Activated T-cell treated with anti-CD3 and anti-CD28 coated beads for 24 hours (primary cell): ENCODE results near the gene ADRM1.
A peak's percentile ranks its signal among the peaks of the same experiment; 100 is the strongest.

Experiments used
- DNase-seq: peaks from one replicate; pipeline ENCODE4 v3.0.0-alpha.2; 2020; ENCODE audit warnings: low read depth

ADRM1 gene, protein sequence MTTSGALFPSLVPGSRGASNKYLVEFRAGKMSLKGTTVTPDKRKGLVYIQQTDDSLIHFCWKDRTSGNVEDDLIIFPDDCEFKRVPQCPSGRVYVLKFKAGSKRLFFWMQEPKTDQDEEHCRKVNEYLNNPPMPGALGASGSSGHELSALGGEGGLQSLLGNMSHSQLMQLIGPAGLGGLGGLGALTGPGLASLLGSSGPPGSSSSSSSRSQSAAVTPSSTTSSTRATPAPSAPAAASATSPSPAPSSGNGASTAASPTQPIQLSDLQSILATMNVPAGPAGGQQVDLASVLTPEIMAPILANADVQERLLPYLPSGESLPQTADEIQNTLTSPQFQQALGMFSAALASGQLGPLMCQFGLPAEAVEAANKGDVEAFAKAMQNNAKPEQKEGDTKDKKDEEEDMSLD

DNA sequence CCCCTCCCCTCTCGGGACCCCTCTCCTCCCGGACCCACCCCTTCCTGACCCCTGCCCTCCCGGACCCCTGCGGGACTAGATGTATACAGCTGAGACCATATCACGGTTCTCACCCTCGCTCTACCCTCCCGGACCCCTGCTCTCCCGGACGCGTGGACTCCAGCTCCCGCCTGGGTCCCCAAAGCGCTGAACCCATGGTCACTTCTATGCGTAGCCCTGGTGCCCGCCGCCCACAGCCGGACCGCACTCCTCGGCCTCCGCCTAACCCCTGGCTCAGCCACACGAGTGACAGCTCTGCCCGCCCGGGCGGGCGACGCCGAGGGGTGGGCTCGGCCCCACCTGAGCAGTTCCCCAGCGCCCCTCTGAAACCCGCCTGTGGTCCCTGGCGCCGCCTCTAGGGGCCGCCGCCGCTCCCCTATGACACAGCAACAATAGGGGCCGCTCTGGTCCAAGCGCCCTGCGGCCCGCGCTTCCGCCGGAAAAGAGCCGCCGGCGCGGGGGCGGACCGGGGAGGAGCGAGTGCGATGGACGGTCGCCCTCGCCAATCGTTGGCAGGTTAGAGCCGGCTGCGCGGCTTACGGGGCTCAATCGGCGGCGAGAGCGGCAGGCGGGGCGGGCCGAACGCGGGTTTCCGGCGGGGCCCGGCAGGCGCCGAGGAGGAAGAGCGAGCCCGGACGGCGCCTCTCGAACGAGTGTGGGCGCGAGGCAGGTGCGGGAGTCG lies at the start of gene ADRM1:
TSS of gene ADRM1 (plus strand) at position 657 of the 721 bp plus-strand sequence. CDS start 572 bp downstream, outside the sequence.
- peak; percentile 96 for DNase-seq

DNA sequence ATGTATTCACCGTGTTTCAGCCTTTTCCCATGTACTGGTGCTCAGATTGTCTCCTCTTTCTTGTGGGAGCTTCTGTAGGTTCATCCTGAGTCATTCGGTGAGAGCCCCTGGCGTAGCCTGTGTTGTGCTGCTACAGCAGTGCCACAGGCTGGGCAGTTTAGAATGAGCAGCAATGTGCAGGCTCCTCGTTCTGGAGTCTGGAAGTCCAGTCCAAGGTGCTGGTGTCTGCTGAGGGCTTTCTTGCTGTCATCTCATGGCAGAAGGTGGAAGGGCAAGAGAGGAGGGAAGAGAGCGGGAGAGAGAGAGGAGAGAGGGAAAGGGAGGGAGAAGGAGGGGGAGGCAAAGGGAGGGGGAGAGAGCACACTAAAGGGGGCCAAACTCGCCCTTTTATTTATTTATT lies 49.4 kb upstream of the ADRM1 start:
- DNase-seq = no peak

GRCh38 chr20:62254021-62254724 lies 48.6 kb upstream of the ADRM1 start:
- DNase-seq = no peak

GRCh38 chr20:62255976-62256375 lies 46.8 kb upstream of the ADRM1 start:
- no peak for DNase-seq

DNA sequence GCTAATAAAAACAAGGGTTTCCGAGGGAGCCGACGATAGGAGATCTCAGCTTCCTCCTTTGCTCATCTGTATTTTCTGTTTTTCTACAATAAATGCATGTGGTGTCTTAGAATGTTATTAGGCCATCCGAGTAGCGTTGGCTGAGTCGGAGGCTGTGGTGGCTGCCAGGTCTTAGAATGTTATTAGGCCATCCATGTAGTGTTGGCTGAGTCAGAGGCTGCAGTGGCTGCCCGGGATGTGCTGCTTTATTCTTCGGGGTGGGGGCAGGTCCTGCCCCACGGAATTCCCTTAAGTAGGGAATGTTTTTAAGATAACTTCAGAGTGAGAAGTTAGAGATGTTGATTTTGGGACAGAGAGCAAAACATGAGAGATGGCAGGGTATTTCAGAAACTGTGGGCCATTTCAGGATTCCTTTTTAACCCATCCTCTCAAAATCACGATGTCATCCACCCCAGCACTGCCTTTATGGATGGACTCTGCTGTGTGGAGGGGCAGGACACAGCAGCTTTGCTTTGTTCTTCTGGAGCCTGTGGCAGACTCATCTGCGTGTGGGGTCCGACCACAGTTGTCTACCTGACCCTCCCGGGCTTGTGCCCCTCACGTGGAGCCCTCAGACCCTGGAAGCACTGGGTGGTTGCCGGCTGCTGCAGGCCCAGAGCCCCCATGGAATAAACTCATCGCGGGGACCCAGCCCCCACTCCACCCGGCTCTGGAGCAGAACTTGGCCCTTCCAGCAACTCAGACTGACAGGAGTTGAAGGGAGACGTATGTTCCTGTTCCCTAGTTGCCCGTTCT lies 44.1 kb upstream of the ADRM1 start:
- DNase-seq = no peak

- no peak for DNase-seq
These were observed 43.6 kb upstream of the ADRM1 start for GRCh38 chr20:62259294-62259565.

DNA sequence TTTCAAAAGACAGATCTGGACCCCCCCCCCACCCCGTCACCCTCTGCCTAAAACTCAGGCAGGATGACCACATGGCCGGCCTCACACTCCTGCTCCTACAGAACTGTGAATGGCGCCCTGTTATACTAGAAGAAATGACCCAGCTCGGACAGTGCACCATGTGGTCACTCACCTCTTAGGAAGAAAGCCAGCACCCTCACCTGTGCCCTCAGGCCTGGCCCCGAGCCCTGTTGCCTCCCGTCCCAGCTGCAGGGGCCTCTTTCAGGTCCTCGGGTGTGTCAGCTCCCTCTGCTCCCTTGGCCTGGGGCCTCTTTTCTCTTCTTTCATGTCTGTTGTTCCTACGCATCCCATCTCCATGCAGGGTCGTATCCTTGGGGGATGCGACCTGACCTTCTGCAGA lies 40.7 kb upstream of the ADRM1 start:
- DNase-seq = no peak

DNA sequence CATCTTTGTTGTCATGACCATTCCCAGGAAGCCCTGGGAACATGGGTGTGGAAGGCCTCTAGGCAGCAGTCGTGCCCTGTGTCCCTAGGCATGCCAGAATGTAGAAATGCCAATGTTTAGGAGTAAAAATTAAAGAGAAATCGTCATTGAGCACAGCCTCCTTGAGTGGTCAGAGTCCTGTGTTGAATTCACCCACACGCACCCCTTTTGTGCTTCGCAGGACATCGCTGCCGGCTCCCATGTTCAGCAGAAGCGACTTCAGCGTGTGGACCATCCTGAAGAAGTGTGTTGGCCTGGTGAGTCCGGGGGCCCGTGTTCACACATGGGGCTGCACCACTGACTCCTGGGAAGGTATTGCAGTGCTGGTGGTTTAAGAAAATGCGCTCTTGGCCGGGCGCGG lies 39.4 kb upstream of the ADRM1 start:
- no peak for DNase-seq

- DNase-seq = no peak
These were observed 37.4 kb upstream of the ADRM1 start for GRCh38 chr20:62265365-62265764.

DNA sequence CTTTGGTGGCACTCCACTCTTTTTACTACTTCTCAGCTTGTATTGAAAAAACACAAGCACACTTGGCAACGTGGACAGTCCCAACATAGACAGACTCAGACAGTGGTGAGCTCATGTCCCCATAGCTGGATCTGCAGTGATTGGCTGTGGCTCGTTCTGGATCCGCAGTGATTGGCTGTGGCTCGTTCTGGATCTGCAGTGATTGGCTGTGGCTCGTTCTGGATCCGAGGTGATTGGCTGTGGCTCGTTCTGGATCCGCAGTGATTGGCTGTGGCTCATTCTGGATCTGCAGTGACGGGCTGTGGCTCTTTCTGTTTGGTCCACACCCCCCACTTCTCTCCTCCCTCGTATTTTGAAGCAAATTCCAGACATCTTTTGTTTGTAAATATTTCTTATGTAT lies 36.5 kb upstream of the ADRM1 start:
- no peak for DNase-seq

- no peak for DNase-seq
These were observed 35.9 kb upstream of the ADRM1 start for GRCh38 chr20:62266851-62267250.

GRCh38 chr20:62267543-62267942 lies 35.3 kb upstream of the ADRM1 start:
- no peak for DNase-seq

DNA sequence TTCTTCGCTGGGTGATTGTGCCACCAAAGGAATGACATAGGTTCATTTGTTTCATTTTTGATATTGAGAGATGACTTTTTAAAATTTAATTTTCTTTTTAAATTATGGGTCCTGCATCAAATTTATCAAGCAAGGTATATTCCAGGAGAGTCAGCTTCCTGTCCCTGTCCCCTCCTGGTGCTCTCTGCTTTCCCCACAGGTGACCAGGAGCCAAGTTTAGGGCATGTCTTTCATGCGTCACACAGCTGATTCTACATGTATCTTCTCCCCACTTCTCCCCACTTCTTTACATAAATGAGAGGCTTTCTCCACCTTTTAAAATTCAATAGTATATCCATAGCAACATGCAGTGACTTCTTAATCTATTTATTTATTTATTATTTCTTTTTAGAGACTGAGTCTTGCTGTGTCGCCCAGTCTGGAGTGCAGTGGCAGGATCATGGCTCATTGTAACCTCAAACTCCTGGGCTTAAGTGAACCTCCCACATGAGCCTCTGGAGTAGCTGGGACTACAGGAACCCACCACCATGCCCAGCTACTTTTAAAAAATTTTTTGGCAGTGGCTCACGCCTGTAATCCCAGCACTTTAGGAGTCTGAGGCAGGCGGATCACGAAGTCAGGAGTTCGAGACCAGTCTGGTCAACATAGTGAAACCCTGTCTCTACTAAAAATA lies 34.4 kb upstream of the ADRM1 start:
- DNase-seq = no peak

GRCh38 chr20:62269378-62269777 lies 33.4 kb upstream of the ADRM1 start:
- DNase-seq = no peak

DNA sequence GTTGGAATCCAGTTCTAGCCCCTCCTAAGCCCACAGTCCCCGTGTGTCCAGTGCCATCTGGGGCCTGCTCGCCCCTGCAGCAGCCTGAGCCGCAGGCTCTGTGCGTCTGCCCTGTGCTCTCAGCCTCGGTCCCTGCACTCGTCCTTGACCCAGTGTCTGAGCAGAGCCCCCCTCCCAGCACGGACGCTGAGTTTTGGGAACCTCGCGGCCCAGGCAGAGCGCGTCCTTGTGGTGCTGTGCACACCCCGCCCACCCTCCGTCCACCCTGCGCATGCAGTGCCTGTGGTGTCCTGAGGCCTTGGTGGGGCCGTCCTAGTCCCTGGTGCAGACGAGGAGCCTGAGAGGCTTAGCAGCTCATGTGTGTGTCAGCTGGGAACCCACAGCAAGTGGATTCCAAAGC lies 32.9 kb upstream of the ADRM1 start:
- no peak for DNase-seq

DNA sequence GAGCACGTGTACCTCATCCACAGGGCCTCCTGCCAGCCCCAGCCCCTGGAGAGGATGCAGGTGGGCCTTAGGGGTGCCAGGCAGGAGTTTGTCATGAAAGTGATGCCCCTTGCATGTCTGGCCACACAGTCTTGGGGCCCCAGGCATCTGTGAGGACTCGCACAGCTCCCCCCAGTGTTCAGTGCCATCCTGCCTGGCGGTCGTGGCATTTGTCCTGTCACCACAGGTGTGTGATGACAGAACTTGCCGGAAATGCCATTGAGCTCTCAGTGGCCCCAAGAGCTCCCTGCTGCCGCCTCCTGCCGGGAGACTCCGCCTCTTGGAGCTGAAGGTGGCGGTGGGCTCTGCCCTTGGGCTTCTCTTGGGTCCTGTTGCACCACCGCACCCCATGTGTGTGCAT lies 30.6 kb upstream of the ADRM1 start:
- no peak for DNase-seq

GRCh38 chr20:62273416-62273815 lies 29.4 kb upstream of the ADRM1 start:
- no peak for DNase-seq

GRCh38 chr20:62274332-62274950 lies 28.4 kb upstream of the ADRM1 start:
- no peak for DNase-seq

- no peak for DNase-seq
These were observed 27.6 kb upstream of the ADRM1 start for GRCh38 chr20:62275219-62275618.

- DNase-seq = no peak
These were observed 26.4 kb upstream of the ADRM1 start for GRCh38 chr20:62276439-62276838.

- DNase-seq = no peak
These were observed 25.5 kb upstream of the ADRM1 start for GRCh38 chr20:62277253-62277652.
